HS-27A (cell line): ENCODE data around the gene MED23.

Experiments
- DNase-seq: peaks from one replicate; pipeline ENCODE4 v3.0.0-alpha.2; 2012; ENCODE audit warnings: low read depth, missing footprints

MED23 gene

GRCh38 chr6:131640100-131640499, 12.1 kb upstream of the MED23 start:
- no peak for DNase-seq

DNA sequence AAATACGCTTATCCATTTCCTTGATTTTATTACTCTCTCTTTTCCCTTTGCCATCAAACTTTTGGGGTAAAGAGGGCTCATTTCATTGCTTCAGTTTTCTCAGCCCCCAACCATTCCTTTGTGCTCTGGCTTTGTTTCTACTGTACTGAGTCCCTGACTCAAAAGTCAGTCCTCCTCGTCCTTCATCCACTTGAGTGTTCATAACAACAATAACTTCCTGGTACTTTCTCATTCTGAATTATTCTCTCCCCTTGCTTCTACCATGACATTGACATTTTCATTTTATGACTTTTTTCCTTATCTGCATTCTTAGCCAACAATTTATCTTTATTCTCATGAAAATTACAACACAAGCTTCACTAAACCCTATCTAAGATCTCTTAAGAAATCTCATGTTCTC, 10.0 kb upstream of the MED23 start:
- DNase-seq: no peak

GRCh38 chr6:131636880-131637792, 9.1 kb upstream of the MED23 start, which contains the start of gene ENPP3:
TSS of gene ENPP3 (plus strand) at chr6:131637302. CDS start at chr6:131637385, 83 bp downstream.
- no peak for DNase-seq

DNA sequence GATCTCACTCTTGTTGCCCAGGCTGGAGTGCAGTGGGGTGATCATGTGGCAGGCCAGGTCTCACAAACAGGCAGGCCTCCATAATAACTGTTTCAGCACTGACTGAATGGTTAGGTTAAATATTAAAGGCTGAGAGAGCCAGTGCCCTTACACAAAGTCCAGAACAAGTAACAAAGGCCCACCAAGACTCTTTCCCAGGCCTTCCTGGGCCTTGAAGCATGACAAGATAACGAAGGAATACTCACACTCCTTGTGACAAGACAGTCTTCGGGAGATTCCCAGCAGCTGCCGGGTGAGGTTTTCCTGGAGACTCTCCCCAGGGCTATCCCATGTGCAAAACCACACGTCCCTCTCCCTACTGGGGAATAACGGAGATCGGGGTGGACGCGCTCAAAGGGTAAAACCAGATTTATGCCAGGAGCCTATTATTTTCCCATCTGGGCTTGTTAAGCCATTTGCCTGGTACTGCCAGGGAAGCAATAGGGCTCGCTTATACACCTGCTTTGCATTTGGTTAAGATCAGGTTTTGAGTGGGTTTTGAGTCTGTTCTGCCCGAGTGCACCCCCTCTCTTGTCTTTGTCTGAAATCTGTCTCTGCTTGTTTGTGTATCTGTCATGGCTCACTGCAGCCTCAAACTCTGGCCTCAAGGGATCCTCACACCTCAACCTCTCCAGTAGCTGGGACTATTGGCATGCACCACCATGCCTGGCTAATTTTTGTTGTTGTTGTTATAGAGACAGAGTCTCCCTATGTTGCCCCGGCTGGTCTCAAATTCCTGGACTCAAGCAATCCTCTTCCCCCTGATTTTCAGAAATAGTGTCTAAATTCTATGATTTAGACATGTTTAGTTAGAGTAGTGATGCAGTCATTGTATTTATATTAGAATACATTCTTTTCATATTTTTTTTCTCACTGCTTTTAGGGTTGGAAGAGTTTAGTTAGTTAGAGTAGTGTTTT, 7.6 kb upstream of the MED23 start:
- DNase-seq: no peak

DNA sequence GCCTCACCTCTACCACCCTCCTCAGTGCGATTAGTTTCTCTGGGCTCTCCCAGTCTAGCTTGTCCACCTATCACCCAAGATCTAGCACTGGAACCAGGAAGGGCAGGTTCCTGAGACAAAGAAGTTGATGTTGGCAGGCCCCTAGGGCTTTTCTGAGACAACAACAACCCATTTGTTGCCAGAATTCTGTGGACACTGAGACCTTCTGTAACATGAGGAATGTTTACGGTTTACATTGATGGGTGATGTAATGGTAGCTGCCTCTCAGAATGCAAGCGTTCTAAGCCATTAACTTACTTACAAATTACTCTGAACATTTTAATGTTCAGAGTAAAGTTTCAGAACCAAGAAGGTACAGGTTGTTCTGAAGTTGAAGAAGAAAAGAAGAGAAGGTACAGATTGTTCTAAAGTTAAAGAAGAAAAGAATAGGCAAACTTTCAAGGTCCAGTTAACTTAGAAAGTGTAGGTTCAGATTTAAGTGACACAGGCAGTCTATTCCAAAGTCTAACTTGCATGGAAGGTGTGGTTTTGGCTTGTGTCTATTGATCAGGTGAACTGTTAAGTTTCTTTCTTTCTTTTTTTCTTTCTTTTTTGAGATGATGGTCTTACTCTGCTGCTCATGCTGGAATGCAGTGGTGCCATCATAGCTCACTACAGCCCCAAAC, 3.7 kb upstream of the MED23 start:
- DNase-seq: no peak

DNA sequence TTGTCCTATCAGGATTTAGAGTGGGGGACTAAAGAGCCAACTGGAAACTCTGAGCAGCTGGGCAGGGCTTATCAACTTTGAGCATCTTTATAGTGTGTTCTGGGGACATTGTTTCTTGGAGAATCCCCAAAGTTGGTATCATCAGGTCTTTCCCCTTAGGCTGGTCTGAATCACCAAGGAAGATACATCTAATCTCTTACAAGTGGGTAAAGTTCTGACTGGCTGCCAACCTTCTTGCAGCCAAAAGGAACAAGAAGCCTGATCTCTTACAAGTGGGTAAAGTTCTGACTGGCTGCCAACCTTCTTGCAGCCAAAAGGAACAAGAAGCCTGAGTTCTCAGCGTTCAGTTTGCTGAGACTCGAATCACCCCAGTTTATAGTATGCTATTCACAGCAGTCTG, 1.6 kb upstream of the MED23 start:
- DNase-seq: no peak

GRCh38 chr6:131628726-131629125, 684 bp upstream of the MED23 start:
- no peak for DNase-seq

GRCh38 chr6:131615275-131615674, 12.8 kb downstream of the MED23 start:
- no peak for DNase-seq

DNA sequence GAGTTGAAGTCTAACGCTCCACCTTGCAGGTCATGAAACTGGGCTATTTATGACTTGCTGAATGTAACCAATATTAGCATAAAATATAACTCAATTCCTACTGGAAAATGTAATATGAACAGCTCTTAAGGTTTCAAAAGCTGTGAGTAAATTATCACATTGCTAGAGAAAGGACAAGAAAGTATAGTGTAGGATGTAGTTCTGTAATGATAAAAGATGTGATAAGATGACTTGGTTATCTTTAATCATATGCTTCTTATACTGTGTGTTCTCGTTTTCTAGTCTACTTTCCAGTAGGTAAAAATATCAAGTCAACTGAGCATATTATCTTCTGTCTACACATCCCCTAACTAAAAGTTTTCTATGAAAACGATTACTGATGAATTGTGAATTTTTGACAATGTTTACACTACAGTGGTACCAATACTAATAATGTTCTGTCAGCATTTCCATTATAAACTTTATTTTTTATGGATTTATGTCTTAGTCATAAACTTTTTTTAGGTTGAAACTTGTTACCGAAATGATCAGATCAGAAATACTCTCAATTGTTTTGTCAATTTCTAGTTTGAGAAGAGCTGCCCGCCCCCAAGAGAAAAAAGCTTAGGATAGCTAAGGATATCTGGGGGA, 14.6 kb downstream of the MED23 start:
- no peak for DNase-seq

DNA sequence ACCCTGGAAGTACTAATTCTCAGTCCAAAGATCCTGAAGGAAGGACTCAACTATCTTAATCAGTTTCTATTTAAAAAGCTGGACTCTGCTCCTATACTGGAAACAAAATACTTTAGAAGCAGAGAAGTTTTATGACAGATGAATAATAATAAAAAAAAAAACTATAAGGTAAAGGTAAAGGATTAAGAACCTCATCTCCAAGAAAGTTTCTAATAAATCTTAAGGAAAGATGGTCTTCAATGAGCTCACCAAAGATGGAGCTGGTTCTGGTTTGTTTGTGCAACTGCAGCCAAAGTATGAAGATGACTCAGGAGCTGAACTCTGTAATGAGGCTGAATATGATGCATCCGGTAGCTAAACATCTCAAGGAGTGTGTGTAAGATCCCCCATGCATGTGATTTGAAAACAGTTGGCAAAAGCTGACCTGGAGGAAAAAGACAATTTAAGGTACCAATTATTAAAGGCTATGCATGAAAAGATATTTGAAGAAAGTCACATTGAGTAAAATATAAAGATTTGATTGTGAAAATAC, 25.2 kb downstream of the MED23 start:
- peak; percentile 24 for DNase-seq

- no peak for DNase-seq
These were observed 27.3 kb downstream of the MED23 start for GRCh38 chr6:131600716-131601115.

DNA sequence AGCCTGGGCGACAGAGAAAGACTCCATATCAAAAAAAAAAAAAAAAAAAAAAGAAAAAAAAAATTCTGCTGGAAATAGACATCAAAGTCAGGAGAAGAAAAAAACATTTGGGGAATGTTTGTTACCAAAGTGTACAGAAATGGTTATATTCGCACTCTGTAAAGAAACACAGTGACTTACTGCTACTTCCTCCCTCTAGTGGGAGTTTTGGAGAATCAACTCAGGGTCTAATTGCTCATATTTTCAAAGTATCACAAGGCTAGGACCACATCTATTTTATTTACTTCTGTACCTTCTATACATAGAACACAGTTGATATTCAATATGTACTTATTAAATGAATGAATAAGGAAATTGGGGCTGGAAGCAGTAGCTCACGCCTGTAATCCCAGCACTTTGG, 30.6 kb downstream of the MED23 start:
- DNase-seq: no peak

DNA sequence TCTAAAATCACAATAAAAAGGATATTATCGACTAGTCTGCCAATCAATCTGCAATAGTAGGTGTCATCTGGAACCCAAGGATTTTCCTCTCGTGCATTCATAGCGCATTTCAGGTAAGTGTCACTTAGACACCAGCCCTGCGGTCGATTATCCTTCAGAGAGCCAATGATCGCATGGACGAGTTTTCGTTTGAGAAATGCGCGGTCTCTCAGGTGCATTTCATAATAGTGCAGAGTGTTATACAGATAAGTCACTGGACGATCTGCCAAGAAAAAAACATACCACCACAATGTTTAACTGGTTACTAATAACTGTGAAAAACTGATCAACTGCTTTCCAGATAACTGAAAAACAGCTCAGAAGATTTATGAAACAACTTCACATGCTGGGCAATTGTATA, 34.0 kb downstream of the MED23 start:
- DNase-seq: no peak

DNA sequence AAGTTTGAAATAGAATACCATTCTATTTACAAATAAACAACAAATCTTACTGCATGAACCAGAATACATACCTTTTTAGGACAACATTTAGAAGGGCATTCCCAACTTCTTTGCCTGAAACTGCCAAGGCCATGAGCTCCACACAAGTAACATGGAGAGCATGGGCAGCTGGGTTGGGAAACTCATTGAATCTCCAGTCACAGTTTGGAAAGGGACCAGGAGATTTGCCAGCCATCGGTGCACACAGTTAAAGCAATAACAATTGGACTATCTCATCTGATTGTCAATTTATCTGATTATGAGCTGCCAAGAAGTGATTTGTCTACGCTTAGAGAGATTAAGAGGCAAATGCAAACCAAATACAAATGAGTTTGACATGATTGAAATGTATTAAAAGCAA, 35.1 kb downstream of the MED23 start:
- no peak for DNase-seq

DNA sequence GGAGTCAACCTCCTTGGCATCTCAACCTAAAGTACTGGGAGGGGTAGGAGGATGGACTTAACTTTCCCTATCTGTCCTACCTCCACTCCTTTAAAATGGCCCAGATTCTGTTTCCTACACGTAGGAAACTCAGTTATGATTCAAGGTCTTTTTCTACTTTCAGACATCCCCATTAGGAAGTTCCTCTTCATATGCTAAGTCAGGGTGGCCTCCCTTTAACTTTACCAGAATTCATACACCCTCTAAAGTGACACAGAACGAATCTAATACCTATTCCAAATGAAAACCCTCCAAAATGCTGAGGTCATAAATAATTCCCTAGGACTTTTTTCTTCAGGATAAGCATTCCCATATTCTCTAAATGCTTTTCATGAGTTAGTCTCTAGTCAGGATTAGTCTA, 39.4 kb downstream of the MED23 start:
- DNase-seq: no peak

GRCh38 chr6:131587909-131588308, 40.1 kb downstream of the MED23 start:
- no peak for DNase-seq

- no peak for DNase-seq
These were observed 41.5 kb downstream of the MED23 start for GRCh38 chr6:131586543-131586942.

DNA sequence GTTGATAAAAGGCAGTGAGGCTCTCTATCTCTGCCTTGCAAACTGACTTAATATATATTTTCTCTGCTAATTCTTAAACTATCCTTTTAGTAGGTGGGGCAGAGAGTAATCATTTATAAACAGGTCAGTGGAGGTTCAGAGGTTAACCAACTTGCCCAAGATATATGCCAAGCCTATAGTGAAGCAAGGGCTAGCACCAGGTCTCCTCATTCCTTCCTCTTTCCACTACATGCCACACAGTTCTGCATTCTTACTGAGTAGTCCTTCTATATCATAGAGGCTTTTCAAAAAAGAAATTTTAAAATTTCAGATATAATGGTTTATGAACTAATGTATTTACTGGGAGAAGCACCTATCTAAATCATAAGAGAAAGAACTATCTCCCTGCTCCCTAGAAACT, 46.5 kb downstream of the MED23 start:
- no peak for DNase-seq

DNA sequence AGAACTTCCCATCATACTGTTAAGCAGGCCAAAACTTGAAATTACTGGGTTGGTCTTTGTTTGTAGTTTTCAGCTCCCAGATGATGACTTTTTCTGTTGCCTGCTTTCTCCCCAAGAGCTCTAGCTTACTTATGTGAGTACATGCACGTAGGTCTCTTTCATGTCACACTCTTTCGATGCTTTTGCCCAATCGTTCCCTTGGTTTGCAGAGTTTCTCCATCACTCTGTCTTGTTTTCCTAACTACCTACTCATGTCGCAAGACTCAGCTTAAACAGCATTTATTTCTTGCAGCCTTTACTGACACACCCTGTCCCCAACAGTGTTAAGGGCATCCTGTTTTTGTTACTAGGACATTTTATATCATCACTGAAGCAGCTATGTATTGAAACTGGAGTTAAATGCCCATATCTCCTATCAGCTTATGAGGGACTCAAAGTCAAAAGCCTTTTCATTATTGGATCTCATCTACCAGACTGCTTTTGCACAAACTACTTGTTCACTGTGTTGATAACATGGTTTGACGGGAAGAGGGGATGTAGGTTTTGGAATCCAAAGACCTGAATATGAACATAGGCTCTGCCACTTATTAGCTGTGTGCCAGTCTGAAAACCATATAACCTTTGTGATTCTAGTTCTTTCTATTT, 52.1 kb downstream of the MED23 start:
- DNase-seq: no peak

GRCh38 chr6:131574686-131575085, 53.4 kb downstream of the MED23 start:
- no peak for DNase-seq

DNA sequence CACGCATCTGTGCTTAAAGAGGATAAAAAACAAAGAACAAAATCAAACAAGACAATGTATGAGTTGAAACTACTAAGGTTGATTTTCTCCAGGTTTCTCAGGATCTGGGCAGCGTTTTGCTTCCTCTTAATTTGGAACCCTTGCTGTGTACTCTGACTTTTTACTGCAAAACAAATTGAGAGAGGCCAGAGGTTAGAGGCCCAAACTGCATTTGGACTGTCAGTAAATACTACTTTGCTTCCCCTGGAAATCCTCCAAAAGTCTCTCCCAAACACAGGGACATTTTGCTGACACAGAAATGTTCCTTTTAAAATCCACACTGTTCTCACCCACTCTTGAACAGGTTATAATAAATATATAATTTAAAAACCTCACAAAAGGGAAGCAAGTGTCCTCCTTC, 53.9 kb downstream of the MED23 start:
- no peak for DNase-seq
